Skin epidermis (tissue), 12 donors: ENCODE results near the gene RGS18.
"Not testable (repeated sequence)": the region's sequence is repeated elsewhere in the genome, so short reads cannot be mapped to it uniquely, and the experiment has no call there.

ENCODE experiments used
- H3K27ac ChIP-seq, 21 experiments: fragments of 200-600 bp; sonication (generic) in 11 of 21; one replicate each; pipeline ENCODE4 v1.5.0; 2020; ENCODE audit warnings: mild to moderate bottlenecking in 3 of 21, inconsistent platforms in 2 of 21, moderate library complexity in 2 of 21
- H3K4me3 ChIP-seq, 7 experiments: fragments of 200-600 bp; sonication (generic) in 2 of 7; one replicate each; pipeline ENCODE4 v1.5.0; 2020; ENCODE audit warnings: inconsistent platforms in 2 of 7, mild to moderate bottlenecking in 2 of 7, moderate library complexity in 1 of 7

RGS18 gene

GRCh38 chr1:192161976-192162375 is 3.7 kb downstream of the RGS18 start:
- H3K27ac ChIP-seq: peak overlapping the region in 2 of 21 experiments; percentile 13
- no peak overlapping the region for H3K4me3 ChIP-seq

- H3K27ac ChIP-seq: peak overlapping the region in 1 of 21 experiments; percentile 13
- no peak overlapping the region for H3K4me3 ChIP-seq
Measured at GRCh38 chr1:192162376-192162775, 4.1 kb downstream of the RGS18 start.

GRCh38 chr1:192165002-192165401 is 6.7 kb downstream of the RGS18 start:
- H3K27ac ChIP-seq, H3K4me3 ChIP-seq: not testable (repeated sequence)

DNA sequence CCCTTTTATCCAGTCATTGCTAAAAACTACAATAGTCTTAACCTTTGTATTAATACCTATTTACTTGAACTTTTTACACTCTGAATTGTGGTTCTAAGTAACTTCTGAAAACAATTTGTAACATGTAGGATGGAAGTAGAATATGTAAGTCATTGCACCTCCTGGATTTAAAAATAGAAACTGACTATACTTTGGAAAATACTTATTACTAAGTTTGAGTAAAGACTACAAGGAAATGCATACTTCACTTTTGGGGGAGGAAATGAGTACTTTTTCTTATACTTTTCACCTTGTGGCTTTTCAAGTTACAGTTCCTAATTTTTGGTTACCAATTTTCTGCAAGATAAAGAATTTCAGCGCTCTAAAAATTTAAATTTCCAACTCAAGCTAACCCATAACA is 8.7 kb downstream of the RGS18 start:
- no peak overlapping the region for H3K27ac ChIP-seq
- H3K4me3 ChIP-seq: no peak overlapping the region

- Histone ChIP-seq H3K27ac (no peak overlapping the region), H3K4me3 (no peak overlapping the region)
Measured at GRCh38 chr1:192167911-192168700, 9.8 kb downstream of the RGS18 start.

- Histone ChIP-seq H3K27ac (no peak overlapping the region), H3K4me3 (no peak overlapping the region)
Measured at GRCh38 chr1:192168964-192169363, 10.7 kb downstream of the RGS18 start.

DNA sequence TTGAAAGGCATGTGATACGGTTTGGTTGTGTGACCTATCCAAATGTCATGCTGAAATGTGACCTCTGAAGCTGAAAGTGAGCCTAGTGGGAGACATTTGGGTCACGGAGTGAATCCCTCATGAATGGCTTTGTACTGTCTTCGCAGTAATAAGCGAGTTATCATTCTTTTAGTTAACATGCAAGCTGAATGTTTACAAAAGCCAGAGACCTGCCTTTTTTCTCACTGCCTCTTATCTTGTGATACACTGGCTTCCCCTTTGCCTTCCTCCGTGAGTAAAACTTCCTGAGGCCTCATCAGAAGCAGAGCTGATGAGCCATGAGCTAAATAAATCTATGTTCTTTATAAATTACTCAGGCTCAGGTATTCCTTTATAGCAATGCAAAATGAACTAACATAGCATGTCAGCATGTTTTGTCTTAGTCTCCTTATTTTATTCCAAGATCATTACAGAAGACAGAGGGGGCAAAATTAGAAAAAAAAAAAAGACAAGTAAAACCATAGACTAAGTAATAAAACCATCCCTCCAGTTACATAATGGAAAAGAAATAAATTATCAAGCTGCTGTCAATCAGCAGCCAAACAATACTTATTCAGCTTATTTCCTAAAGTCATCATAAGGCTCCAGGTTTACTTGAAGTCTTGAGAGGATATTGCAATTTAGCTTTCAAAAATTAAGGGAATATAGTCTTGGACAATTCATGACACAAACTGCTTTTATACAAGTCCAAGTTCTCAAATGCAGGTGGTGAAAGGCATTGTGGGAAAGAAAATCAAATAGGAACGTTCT is 12.1 kb downstream of the RGS18 start:
- H3K27ac ChIP-seq: no peak overlapping the region
- no peak overlapping the region for H3K4me3 ChIP-seq

DNA sequence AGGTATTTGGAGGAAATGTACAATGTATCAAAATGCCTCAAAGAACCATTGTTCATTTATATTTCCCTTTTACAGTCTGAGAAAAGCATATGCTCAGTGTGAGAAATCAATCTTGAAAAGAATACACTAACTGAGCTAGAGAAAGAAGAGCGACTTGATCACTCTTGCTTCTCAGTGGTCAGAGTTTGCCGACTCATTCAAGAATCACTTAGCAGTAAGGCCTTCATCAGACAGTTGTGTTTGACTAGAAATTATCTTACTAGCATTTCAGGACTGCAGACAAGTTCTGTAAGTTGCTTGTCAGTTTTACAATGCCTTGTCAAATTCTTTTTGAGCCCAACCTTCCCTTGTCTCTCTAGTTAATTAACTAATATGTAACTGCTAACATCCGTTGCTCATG is 12.9 kb downstream of the RGS18 start:
- H3K27ac ChIP-seq: no peak overlapping the region
- H3K4me3 ChIP-seq: no peak overlapping the region

- H3K27ac ChIP-seq: no peak overlapping the region
Measured at GRCh38 chr1:192175971-192176370, 17.7 kb downstream of the RGS18 start.

GRCh38 chr1:192183788-192184187 is 25.5 kb downstream of the RGS18 start:
- no peak overlapping the region for H3K27ac ChIP-seq
- no peak overlapping the region for H3K4me3 ChIP-seq

More at GRCh38 chr1:192175971-192176370, 17.7 kb downstream of the RGS18 start:
- H3K4me3 ChIP-seq: no peak overlapping the region

GRCh38 chr1:192186197-192186596 is 27.9 kb downstream of the RGS18 start:
- no peak overlapping the region for H3K4me3 ChIP-seq

DNA sequence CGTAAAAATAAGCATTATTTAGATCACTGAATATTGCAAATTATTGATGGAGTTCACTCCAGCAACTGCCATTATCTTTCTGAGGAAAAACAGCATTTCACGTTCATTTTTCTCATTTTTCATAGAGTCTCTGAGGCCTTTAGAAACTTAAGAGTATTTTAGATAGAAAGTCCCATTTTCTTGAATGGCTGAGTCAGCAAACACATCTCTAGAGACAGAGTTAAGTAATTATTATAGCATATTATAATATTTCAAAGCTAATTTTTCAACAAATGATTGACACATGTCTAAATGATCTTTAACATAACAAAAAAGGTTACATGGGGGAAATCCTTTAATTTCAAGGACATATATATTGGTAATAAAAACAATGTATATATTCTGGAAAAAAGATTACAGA is 31.8 kb downstream of the RGS18 start:
- Histone ChIP-seq H3K27ac (no peak overlapping the region), H3K4me3 (no peak overlapping the region)

More at GRCh38 chr1:192186197-192186596, 27.9 kb downstream of the RGS18 start:
- no peak overlapping the region for H3K27ac ChIP-seq

DNA sequence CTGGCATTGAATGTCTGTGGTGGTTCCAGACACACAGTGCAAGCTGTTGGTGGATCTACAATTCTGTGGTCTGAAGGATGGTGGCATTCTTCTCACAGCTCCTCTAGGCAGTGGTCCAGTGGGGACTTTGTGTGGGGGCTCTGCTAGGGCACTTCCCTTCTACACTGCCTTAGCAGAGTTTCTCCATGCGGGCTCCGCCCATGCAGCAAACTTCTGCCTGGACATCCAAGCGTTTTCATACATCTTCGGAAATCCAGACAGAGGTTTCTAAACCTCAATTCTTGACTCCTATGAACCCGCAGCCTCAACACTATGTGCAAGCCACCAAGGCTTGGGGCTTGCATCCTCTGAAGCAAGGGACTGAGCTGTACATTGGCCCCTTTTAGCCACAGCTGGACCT is 43.0 kb downstream of the RGS18 start:
- Histone ChIP-seq H3K4me3 (no peak overlapping the region), H3K27ac (no peak overlapping the region)

GRCh38 chr1:192224396-192224795 is 66.1 kb downstream of the RGS18 start:
- Histone ChIP-seq H3K27ac (no peak overlapping the region), H3K4me3 (no peak overlapping the region)

- Histone ChIP-seq H3K27ac (no peak overlapping the region), H3K4me3 (no peak overlapping the region)
Measured at GRCh38 chr1:192224846-192225245, 66.6 kb downstream of the RGS18 start.

GRCh38 chr1:192225266-192225665 is 67.0 kb downstream of the RGS18 start:
- Histone ChIP-seq H3K4me3 (no peak overlapping the region), H3K27ac (no peak overlapping the region)

DNA sequence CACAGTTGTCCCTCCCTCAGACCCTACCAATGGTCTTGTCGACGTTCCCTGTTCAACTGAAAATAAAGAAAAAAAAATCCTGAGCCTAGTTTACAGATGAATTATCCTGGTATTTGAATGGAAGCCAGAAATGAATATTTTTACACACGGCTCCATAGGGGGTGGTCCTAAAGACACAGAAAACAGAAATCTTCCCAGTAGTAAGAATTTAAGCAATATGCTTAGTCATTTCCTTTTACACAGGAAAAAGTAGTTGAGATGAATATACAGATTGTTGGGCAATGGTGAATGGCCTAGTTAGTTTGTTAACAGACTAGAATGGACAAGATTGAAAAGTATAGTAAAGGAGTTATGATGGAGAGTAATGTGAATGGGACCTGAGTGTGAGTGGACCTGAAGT is 67.4 kb downstream of the RGS18 start:
- Histone ChIP-seq H3K4me3 (no peak overlapping the region), H3K27ac (no peak overlapping the region)

DNA sequence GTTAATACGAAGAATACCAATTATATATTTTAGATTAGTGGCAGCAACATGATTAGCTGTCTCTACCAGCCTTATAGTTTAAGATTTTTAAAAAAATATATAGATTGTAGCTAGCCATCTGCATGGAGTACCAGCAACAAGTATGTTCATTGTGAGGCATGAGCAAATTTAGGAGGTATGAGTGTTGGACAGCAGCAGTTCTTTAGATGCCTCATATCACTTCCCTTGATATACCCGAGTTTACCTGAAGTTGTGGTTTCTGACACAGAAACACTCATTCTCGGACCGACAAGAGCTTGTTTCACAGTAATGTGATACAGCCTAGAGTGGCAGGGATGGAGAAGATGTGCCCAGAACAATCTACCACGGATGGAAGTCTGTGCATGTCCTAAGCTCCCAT is 69.1 kb downstream of the RGS18 start:
- Histone ChIP-seq H3K4me3 (no peak overlapping the region), H3K27ac (no peak overlapping the region)

DNA sequence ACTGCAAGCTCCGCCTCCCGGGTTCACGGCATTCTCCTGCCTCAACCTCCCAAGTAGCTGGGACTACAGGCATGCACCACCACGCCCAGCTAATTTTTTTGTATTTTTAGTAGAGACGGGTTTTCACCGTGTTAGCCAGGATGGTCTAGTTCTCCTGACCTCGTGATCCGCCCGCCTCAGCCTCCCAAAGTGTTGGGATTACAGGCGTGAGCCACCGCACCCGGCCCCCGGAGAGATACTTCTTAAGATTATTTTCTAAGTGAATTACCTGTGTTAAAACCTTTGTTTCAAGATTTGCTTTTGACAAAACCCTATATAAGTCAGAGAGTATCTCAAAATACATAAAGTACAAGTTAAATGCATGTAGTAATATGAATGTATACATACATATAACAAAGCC is 69.7 kb downstream of the RGS18 start:
- H3K27ac ChIP-seq, H3K4me3 ChIP-seq: not testable (repeated sequence)

DNA sequence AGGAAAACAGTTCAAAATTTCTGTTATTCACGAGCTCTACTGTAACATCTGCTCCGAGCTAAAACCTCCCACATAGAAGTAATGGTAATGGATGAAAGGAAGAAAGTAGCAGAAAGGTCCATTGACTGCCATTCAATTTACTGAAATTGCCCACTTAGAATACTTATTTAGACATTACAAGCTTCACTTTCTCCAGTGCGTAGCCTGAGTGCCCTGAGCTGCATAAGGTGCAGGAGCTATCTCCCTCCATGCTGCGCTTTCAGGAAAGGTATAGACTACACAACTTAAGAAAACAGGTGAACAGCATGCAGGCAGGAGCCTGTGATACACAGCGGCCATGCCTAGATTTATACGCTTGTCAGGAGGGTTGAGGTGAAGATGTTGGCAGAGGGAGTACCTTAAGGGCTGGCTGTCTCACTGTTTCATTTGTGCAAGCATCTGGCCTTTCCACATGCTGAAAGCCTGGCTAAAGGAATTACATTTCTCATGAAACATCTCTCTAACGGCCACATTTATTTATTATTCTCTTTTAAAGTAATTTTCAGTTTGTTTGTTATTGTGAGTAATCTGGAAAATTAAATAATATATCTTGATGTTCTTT is 74.7 kb downstream of the RGS18 start:
- Histone ChIP-seq H3K4me3 (no peak overlapping the region), H3K27ac (no peak overlapping the region)

DNA sequence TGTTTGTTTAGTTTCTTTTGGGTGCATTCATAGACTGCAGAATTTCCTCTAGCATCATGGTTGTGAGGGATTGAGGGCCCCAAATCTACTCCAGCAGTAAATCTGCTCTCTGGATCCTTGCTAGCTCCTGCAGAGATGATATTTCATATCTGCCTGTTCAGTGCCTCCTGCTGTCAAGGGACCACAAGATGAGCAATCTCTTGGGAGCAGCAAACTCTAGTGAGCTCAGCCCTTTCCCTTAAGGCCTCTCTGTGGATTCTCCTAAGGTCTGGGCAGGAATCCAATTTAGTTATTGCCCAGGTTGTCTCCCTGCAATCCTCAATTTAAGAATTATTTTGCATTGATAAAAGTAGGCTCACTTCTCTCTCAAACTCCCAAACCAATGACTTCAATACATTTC is 76.9 kb downstream of the RGS18 start:
- H3K4me3 ChIP-seq: no peak overlapping the region
- H3K27ac ChIP-seq: no peak overlapping the region
